HG02763 (cell line): ENCODE measurements around the gene MOGAT1.
"Not testable (repeated sequence)": the region's sequence is repeated elsewhere in the genome, so short reads cannot be mapped to it uniquely, and the experiment has no call there.

ENCODE experiments used
- ATAC-seq: cut with Tn5 transposase; IDR thresholded peaks from one replicate; pipeline ENCODE4 v1.9.1; 2021; ENCODE audit warnings: mild to moderate bottlenecking, moderate library complexity; ENCODE audit not compliant: unreplicated experiment

Gene MOGAT1

GRCh38 chr2:222670191-222671038 lies 1.0 kb upstream of the MOGAT1 start:
- ATAC-seq, result no peak

- ATAC-seq, result no peak
These were observed 577 bp downstream of the MOGAT1 start for GRCh38 chr2:222672068-222672401.

- no peak for ATAC-seq
These were observed 1.8 kb downstream of the MOGAT1 start for GRCh38 chr2:222673273-222673672.

GRCh38 chr2:222673883-222674282 lies 2.4 kb downstream of the MOGAT1 start:
- ATAC-seq, result no peak

- ATAC-seq, result no peak
These were observed 6.5 kb downstream of the MOGAT1 start for GRCh38 chr2:222677981-222678380.

- ATAC-seq, result no peak
These were observed 12.3 kb downstream of the MOGAT1 start for GRCh38 chr2:222683805-222684204.

- ATAC-seq, result no peak
These were observed 14.8 kb downstream of the MOGAT1 start for GRCh38 chr2:222686086-222686750.

GRCh38 chr2:222688917-222689316 lies 17.5 kb downstream of the MOGAT1 start:
- ATAC-seq, result no peak

- no peak for ATAC-seq
These were observed 17.9 kb downstream of the MOGAT1 start for GRCh38 chr2:222689322-222689721.

- peak; percentile 89 for ATAC-seq
These were observed 19.2 kb downstream of the MOGAT1 start for GRCh38 chr2:222690564-222691200.

GRCh38 chr2:222693413-222693812 lies 22.0 kb downstream of the MOGAT1 start:
- not testable (repeated sequence) for ATAC-seq

- no peak for ATAC-seq
These were observed 22.4 kb downstream of the MOGAT1 start for GRCh38 chr2:222693837-222694236.

GRCh38 chr2:222698276-222698675 lies 26.8 kb downstream of the MOGAT1 start:
- no peak for ATAC-seq

GRCh38 chr2:222701233-222701632 lies 29.8 kb downstream of the MOGAT1 start:
- ATAC-seq, result no peak

- ATAC-seq, result no peak
These were observed 30.3 kb downstream of the MOGAT1 start for GRCh38 chr2:222701721-222702131.

- no peak for ATAC-seq
These were observed 31.6 kb downstream of the MOGAT1 start for GRCh38 chr2:222703091-222703490.

GRCh38 chr2:222703886-222704285 lies 32.4 kb downstream of the MOGAT1 start:
- ATAC-seq, result no peak

- ATAC-seq, result no peak
These were observed 35.2 kb downstream of the MOGAT1 start for GRCh38 chr2:222706616-222707015.

GRCh38 chr2:222707102-222707688 lies 35.7 kb downstream of the MOGAT1 start:
- no peak for ATAC-seq

- no peak for ATAC-seq
These were observed 36.3 kb downstream of the MOGAT1 start for GRCh38 chr2:222707689-222708273.

- no peak for ATAC-seq
These were observed 36.8 kb downstream of the MOGAT1 start for GRCh38 chr2:222708274-222708710.
